Fibroblast of pulmonary artery (primary cell): Measurements from ENCODE around the gene CTDP1.

ENCODE experiments used
- DNase-seq: peaks from one replicate; pipeline ENCODE4 v3.0.0-alpha.2; 2010; ENCODE audit warnings: low read depth
- H3K4me3 ChIP-seq: replicated peaks from 2 replicates; pipeline ENCODE4 v1.5.1; 2011; ENCODE audit warnings: low read depth, mild to moderate bottlenecking, control low read depth, low read length, moderate library complexity
- TF ChIP-seq, protein P1 (sequence below): IDR thresholded peaks from 2 replicates; pipeline ENCODE4 v1.5.1; 2011; ENCODE audit warnings: mild to moderate bottlenecking, control low read depth, low read length, inconsistent platforms; ENCODE audit errors: missing control alignments

CTDP1 gene

DNA sequence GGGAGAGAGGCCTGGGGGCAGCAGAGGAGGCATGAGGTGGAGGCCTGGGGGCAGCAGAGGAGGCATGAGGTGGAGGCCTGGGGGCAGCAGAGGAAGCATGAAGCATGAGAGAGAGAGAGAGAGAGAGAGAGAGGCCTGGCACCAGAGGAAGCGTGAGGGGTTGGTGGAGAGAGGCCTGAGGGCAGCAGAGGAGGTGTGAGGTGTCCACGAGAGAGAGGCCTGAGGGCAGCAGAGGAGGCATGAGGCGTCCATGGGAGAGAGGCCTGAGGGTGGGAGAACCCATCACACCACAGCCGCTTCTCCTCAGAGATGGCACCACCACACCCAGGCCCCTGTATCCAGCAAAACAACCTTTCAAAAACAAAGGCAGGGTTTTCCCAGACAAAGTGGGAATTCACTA lies 62.5 kb downstream of the CTDP1 start:
- no peak overlapping the region for H3K4me3 ChIP-seq
- DNase-seq, result no peak
- TF ChIP-seq, protein P1, sequence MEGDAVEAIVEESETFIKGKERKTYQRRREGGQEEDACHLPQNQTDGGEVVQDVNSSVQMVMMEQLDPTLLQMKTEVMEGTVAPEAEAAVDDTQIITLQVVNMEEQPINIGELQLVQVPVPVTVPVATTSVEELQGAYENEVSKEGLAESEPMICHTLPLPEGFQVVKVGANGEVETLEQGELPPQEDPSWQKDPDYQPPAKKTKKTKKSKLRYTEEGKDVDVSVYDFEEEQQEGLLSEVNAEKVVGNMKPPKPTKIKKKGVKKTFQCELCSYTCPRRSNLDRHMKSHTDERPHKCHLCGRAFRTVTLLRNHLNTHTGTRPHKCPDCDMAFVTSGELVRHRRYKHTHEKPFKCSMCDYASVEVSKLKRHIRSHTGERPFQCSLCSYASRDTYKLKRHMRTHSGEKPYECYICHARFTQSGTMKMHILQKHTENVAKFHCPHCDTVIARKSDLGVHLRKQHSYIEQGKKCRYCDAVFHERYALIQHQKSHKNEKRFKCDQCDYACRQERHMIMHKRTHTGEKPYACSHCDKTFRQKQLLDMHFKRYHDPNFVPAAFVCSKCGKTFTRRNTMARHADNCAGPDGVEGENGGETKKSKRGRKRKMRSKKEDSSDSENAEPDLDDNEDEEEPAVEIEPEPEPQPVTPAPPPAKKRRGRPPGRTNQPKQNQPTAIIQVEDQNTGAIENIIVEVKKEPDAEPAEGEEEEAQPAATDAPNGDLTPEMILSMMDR, result no peak

DNA sequence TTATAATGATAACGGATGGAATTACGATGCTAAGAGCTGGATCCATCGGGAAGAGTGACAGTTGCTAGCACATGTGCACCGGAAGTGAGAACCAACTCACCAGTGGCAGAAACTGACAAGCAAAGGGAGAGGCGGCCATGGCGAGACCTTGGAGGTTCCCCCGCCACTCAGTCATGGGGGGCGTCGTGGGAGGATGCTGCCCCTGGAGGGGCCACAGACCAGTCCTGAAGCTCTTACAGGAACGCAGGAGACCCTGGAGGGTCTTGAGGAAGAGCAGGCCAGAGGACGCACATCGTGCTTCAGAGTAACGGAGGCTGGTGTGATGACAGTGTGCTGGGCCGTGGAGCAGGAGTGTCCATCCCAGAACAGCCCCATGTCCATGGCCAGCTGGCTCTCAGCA lies 65.0 kb downstream of the CTDP1 start:
- no peak overlapping the region for H3K4me3 ChIP-seq
- TF ChIP-seq, protein P1, result no peak
- no peak for DNase-seq

DNA sequence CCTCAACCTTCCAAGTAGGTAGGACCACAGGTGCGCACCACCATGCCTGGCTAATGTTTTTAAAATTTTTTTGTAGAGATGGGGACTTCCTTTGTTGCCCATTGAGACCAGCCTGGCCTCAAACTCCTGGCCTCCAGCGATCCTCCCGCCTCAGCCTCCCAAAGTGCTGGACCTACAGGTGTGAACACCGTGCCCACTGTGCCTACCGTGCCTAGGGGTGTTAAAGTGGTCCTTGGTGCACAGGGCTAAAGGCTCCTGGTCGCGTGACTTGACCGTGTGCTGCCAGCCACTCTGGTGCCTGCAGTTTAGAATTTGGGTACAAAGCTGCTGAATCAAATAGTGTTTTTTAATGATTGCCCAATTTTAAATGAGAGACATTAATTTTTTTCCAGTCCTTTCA lies 67.1 kb downstream of the CTDP1 start:
- no peak overlapping the region for H3K4me3 ChIP-seq
- no peak for DNase-seq
- TF ChIP-seq, protein P1, result no peak

DNA sequence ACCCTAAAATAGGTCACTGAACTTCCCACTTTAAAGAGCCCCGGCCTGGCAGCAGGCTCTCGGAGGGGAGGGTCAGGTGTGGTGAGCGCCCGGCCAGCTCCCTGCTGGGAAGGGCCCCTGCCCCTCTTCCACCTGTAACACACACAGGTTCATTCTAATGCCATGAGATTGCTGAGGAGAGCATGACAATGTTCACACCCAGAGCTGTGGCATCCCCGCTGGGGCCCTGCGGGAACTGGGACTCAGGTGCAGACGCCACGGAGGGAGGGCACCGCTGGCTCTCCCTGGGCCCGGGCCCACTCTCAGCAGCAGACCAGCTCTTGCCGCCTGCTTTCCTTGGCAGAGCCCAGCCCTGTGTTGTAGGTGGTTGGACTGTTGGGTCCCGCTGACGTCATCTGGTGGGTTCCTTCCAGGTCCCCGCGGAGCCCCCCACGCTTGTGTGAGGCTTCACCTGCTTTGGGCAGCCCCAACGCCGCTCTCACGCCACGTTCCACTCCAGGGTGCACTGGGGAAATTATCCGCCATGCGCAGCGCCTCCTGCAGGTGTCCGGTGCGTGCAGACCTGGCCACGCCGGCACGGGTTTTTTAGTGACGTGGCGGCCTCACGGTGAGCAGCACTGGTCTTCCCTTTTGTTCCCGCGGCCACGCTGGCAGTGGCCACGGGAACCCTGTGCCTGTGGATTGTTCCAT lies 67.7 kb downstream of the CTDP1 start:
- no peak overlapping the region for H3K4me3 ChIP-seq
- DNase-seq, result no peak
- TF ChIP-seq, protein P1, result no peak

DNA sequence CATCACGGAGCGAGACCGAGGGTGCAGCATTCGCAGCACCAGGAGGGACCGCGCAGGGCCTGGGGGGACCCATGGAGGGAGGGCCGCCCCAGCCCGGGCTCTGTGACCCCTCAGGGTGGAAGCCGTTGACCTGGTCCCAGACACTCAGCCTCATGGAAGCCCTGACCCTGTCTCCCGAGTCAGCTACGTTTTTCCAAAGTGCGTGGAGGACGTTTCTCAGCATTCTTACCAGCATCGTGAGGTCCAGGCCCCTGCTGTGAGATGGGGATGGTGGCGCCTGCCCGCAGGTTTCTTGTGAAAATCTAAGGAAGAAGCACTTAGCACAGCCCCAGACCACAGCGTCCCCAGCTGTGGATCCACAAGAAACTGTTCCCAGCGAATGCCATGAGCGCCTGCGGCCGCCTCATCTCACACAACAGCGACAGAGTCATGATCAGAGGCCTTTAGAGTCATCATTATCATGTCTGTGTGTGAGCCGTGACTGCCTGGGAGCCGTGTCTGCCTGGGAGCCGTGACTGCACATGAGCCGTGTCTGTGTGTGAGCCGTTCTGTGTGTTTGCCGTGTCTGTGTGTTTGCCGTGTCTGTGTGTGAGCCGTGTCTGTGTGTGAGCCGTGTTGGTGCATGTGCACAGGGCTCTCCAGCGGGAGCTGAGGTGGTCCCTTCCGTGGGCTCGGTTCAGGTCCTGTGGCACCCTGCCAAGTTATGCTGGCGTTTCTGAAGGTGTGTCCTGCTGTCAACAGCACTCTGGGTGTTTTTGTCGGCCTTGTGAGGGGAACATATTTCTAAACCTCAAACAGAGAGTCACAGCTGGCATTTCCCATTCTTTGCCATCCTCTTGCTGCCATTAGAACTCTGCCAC lies 68.9 kb downstream of the CTDP1 start:
- TF ChIP-seq, protein P1, result no peak
- no peak overlapping the region for H3K4me3 ChIP-seq
- no peak for DNase-seq

DNA sequence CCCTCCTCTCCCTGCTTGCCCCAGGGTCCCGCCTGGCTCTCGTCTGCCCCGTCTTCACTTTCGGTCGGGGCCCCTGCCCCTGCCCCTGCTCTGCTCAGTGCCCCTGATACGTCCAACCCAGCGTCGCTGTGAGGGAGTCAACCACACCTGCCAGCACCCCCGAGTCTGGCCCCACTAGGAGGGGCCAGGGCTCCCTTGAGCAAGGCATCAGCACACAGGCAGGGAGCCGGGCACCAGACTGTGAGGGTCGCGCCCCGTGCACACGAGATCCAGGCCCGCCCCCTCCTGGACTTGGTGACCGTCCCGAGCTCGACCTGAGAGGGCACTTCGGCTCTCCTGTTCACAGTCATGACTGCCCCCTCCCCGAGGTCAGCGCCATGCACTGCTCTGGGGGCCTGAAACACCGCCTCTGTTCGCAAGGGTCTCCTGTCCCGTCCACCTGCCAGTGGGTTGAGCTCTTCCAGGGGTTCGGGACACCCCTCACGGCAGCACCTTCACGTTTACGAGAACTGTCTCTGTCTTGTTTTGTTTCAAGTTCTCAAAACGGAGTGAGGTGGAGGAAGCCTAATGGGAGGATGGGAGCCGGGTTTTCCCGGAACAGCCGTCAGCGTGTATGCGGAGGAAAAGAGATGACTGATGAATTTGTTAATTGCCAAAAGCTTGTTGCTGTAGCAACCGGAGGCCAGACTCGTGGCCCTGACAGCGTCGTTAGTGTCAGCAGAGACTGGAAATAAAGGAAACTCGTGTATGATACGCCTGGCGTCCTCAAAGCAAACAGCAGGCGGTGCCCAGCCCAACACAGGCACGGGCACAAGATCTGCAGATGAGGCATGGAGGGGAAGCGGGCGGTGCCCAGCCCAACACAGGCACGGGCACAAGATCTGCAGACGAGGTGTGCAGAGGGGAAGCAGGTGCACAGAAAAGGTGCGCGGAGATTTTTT lies 69.9 kb downstream of the CTDP1 start:
- TF ChIP-seq, protein P1, result no peak
- H3K4me3 ChIP-seq, result no peak overlapping the region
- DNase-seq, result peak; percentile 58
